Hepatocyte (in vitro differentiated cells): ENCODE measurements around the gene DLGAP4.

Experiments
- EZH2 ChIP-seq: fragments of 200-600 bp; sonication (generic); IDR thresholded peaks from 2 replicates; pipeline ENCODE4 v1.6.1; 2016; ENCODE audit warnings: antibody characterized with exemption, mild to moderate bottlenecking, borderline replicate concordance
- TF ChIP-seq, protein P1 (sequence below): fragments of 200-600 bp; sonication (generic); IDR thresholded peaks from 2 replicates; pipeline ENCODE4 v1.5.1; 2016; ENCODE audit warnings: antibody characterized with exemption, mild to moderate bottlenecking; ENCODE audit not compliant: poor library complexity

DNA sequence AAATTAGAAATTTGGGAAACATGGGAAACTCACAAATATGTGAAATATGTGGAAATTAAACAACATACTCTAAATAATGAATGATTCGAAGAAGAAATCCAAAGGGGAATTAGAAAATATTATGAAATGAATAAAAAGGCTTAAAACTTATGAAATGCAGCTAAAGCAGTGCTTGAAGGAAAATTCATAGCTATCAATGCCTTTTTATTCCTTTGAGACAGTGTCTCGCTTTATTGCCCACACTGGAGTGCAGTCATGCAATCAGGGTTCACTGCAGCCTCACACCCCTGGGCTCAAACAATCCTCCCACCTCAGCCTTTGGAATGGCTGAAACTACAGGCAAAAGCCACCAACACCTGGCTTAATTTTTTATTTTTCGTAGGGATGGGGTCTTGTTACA, 259.4 kb downstream of the DLGAP4 start:
- TF ChIP-seq, protein P1, sequence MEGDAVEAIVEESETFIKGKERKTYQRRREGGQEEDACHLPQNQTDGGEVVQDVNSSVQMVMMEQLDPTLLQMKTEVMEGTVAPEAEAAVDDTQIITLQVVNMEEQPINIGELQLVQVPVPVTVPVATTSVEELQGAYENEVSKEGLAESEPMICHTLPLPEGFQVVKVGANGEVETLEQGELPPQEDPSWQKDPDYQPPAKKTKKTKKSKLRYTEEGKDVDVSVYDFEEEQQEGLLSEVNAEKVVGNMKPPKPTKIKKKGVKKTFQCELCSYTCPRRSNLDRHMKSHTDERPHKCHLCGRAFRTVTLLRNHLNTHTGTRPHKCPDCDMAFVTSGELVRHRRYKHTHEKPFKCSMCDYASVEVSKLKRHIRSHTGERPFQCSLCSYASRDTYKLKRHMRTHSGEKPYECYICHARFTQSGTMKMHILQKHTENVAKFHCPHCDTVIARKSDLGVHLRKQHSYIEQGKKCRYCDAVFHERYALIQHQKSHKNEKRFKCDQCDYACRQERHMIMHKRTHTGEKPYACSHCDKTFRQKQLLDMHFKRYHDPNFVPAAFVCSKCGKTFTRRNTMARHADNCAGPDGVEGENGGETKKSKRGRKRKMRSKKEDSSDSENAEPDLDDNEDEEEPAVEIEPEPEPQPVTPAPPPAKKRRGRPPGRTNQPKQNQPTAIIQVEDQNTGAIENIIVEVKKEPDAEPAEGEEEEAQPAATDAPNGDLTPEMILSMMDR = no peak
- TF ChIP-seq EZH2 = no peak
